ENCODE measurements around the gene RAMP3. TPM values are rescaled to one million over a fixed set of nuclear protein-coding genes. Genes with fewer than 3 reads are reported as not detected.

Gene RAMP3
- total RNA-seq, 1 experiment from 2014 or later, result not detected

GRCh38 chr7:45223728-45224630 lies 66.4 kb downstream of the RAMP3 start:
- DNase-seq (ENCODE audit: low spot score), result no peak

- DNase-seq (ENCODE audit: low spot score), result no peak
These were observed 67.2 kb downstream of the RAMP3 start for GRCh38 chr7:45224832-45225231.

- no peak for DNase-seq (ENCODE audit: low spot score)
These were observed 67.8 kb downstream of the RAMP3 start for GRCh38 chr7:45225311-45225947.

- no peak for DNase-seq (ENCODE audit: low spot score)
These were observed 68.4 kb downstream of the RAMP3 start for GRCh38 chr7:45225948-45226335.

- DNase-seq (ENCODE audit: low spot score), result no peak
These were observed 71.7 kb downstream of the RAMP3 start for GRCh38 chr7:45229156-45229920.

GRCh38 chr7:45230083-45230482 lies 72.5 kb downstream of the RAMP3 start:
- no peak for DNase-seq (ENCODE audit: low spot score)

- DNase-seq (ENCODE audit: low spot score), result no peak
These were observed 73.1 kb downstream of the RAMP3 start for GRCh38 chr7:45230611-45231165.

- DNase-seq (ENCODE audit: low spot score), result no peak
These were observed 75.7 kb downstream of the RAMP3 start for GRCh38 chr7:45233249-45233775.

Other genes with a start within 250 kb of the RAMP3 start
- 0.76 and 1.6 TPM in 2 replicates for gene MYO1G, start 178.8 kb upstream of the RAMP3 start, total RNA-seq (2014; rRNA removed; shearing (Covaris generic))
- gene CCM2, start 157.6 kb upstream of the RAMP3 start, total RNA-seq (2014; rRNA removed; shearing (Covaris generic)), result 67.4 and 70.8 TPM in 2 replicates
- 5.9 and 6.6 TPM in 2 replicates for gene NACAD, start 68.8 kb upstream of the RAMP3 start, total RNA-seq (2014; rRNA removed; shearing (Covaris generic))
- 124 and 132 TPM in 2 replicates for gene TBRG4, start 46.1 kb upstream of the RAMP3 start, total RNA-seq (2014; rRNA removed; shearing (Covaris generic))